ENCODE results near the gene RNF166. TPM values are rescaled to one million over a fixed set of nuclear protein-coding genes. Genes with fewer than 3 reads are reported as not detected.
A peak's percentile ranks its signal among the peaks of the same experiment; 100 is the strongest.

The RNF166 gene
- total RNA-seq, 1 experiment from 2014 or later: 17.5 TPM

GRCh38 chr16:88710556-88710955, 4.3 kb upstream of the RNF166 start:
- peaks cover 5% of the 10 kb centered on the region for H3K36me3 Mint-ChIP-seq (ENCODE audit: insufficient read depth, unreplicated experiment)
- BruUV-seq (replicated peaks): no TSS peak
- POLR2A ChIA-PET: no interaction called here
- no peak overlapping the region for H3K27ac Mint-ChIP-seq (ENCODE audit: low read depth, unreplicated experiment)
- H3K4me1 Mint-ChIP-seq (ENCODE audit: insufficient read depth, unreplicated experiment): peaks cover 7% of the 10 kb centered on the region
- intact Hi-C loops (cut with micrococcal nuclease): no loop called here
- H3K27me3 Mint-ChIP-seq (ENCODE audit: insufficient read depth, unreplicated experiment): no peaks in the 10 kb centered on the region
- TF ChIP-seq CTCF (IDR thresholded peaks at IDR 0.05; ENCODE audit: unreplicated experiment): no peak
- no peaks in the 10 kb centered on the region for H3K9me3 Mint-ChIP-seq (ENCODE audit: unreplicated experiment)
- no peak overlapping the region for H3K4me3 Mint-ChIP-seq (ENCODE audit: unreplicated experiment)
- CTCF ChIA-PET: no interaction called here
- DNase-seq (ENCODE audit: unreplicated experiment): no peak

GRCh38 chr16:88706965-88707826, 988 bp upstream of the RNF166 start:
- BruUV-seq (replicated peaks): TSS peak; percentile 59
- Mint-ChIP-seq H3K27me3 (ENCODE audit: insufficient read depth, unreplicated experiment) (no peaks in the 10 kb centered on the region), H3K36me3 (ENCODE audit: insufficient read depth, unreplicated experiment) (peaks cover 9% of the 10 kb centered on the region), H3K4me1 (ENCODE audit: insufficient read depth, unreplicated experiment) (peaks cover 14% of the 10 kb centered on the region), H3K9me3 (ENCODE audit: unreplicated experiment) (no peaks in the 10 kb centered on the region), H3K27ac (ENCODE audit: low read depth, unreplicated experiment) (peak overlapping the region; percentile 73), H3K4me3 (ENCODE audit: unreplicated experiment) (peak overlapping the region; percentile 75)
- intact Hi-C loops (cut with micrococcal nuclease): no loop called here
- CTCF ChIA-PET: interaction anchor here (1.4 to 1.9 kb wide), 2 partner anchors 30 to 36 kb away, joined by 6 to 8 read pairs; no protein-coding TSS in a partner anchor
- no peak for DNase-seq (ENCODE audit: unreplicated experiment)
- no peak for TF ChIP-seq CTCF (IDR thresholded peaks at IDR 0.05; ENCODE audit: unreplicated experiment)
- POLR2A ChIA-PET: interaction anchor here (1.0 to 2.6 kb wide), 9 partner anchors 24 to 150 kb away, joined by 3 to 12 read pairs (median 3); partner anchors contain the start of genes GALNS, MVD, PIEZO1 and TRAPPC2L

GRCh38 chr16:88705801-88706228, 393 bp downstream of the RNF166 start:
- ChIA-PET POLR2A (interaction anchor here (1.3 to 2.6 kb wide), 5 partner anchors 9 to 135 kb away, joined by 3 to 12 read pairs (median 4); partner anchors contain the start of gene ZC3H18), CTCF (interaction anchor here (0.5 to 1.3 kb wide), 2 partner anchors 32 to 467 kb away, joined by 3 read pairs; no protein-coding TSS in a partner anchor)
- intact Hi-C loops (cut with micrococcal nuclease): no loop called here
- Mint-ChIP-seq H3K4me3 (ENCODE audit: unreplicated experiment) (peak overlapping the region; percentile 75), H3K36me3 (ENCODE audit: insufficient read depth, unreplicated experiment) (peaks cover 9% of the 10 kb centered on the region), H3K9me3 (ENCODE audit: unreplicated experiment) (no peaks in the 10 kb centered on the region), H3K27ac (ENCODE audit: low read depth, unreplicated experiment) (no peak overlapping the region), H3K4me1 (ENCODE audit: insufficient read depth, unreplicated experiment) (peaks cover 14% of the 10 kb centered on the region), H3K27me3 (ENCODE audit: insufficient read depth, unreplicated experiment) (no peaks in the 10 kb centered on the region)
- no peak for DNase-seq (ENCODE audit: unreplicated experiment)
- TF ChIP-seq CTCF (IDR thresholded peaks at IDR 0.05; ENCODE audit: unreplicated experiment): no peak
- no TSS peak for BruUV-seq (replicated peaks)

GRCh38 chr16:88705076-88705684, 1.0 kb downstream of the RNF166 start:
- intact Hi-C loops (cut with micrococcal nuclease): no loop called here
- POLR2A ChIA-PET: interaction anchor here (0.6 to 2.6 kb wide), 8 partner anchors 9 to 1212 kb away, joined by 3 to 12 read pairs (median 4); partner anchors contain the start of gene ZC3H18
- Mint-ChIP-seq H3K4me3 (ENCODE audit: unreplicated experiment) (peak overlapping the region; percentile 75), H3K27me3 (ENCODE audit: insufficient read depth, unreplicated experiment) (no peaks in the 10 kb centered on the region), H3K36me3 (ENCODE audit: insufficient read depth, unreplicated experiment) (peaks cover 9% of the 10 kb centered on the region), H3K4me1 (ENCODE audit: insufficient read depth, unreplicated experiment) (peaks cover 14% of the 10 kb centered on the region), H3K9me3 (ENCODE audit: unreplicated experiment) (no peaks in the 10 kb centered on the region), H3K27ac (ENCODE audit: low read depth, unreplicated experiment) (no peak overlapping the region)
- TSS peak; percentile 42 for BruUV-seq (replicated peaks)
- CTCF ChIA-PET: interaction anchor here (0.5 to 1.3 kb wide), 3 partner anchors 32 to 1391 kb away, joined by 3 read pairs; no protein-coding TSS in a partner anchor
- DNase-seq (ENCODE audit: unreplicated experiment): no peak
- no peak for TF ChIP-seq CTCF (IDR thresholded peaks at IDR 0.05; ENCODE audit: unreplicated experiment)

Measured in MCF 10A (cell line).